T47D (cell line): Measurements from ENCODE around the gene PIP4K2A.
"Not testable (repeated sequence)": the region's sequence is repeated elsewhere in the genome, so short reads cannot be mapped to it uniquely, and the experiment has no call there.

ENCODE experiments used
- DNase-seq, 2 experiments: peaks; one replicate each; pipeline versions ENCODE4 v3.0.0 to v3.0.0-alpha.2; 2011 to 2012; ENCODE audit warnings: low read depth in 1 of 2, low spot score in 1 of 2
- JUND ChIP-seq: IDR thresholded peaks from 2 replicates; pipeline ENCODE4 v1.6.1; 2012; ENCODE audit warnings: low read depth
- in situ Hi-C: cut with HindIII; loops from 2 replicates; pipeline ENCODE4 v1.10.0; 2016; ENCODE audit warnings: low sequenced_read_pairs, low pct_unique_long_range_greater_than_20kb

Gene PIP4K2A

GRCh38 chr10:22714479-22715289 lies at the start of gene PIP4K2A:
PIP4K2A (minus strand) TSS chr10:22714578; CDS start chr10:22714326, 252 bp downstream.
- peak; percentile 62 to 72 for DNase-seq
- no peak for TF ChIP-seq JUND
- in situ Hi-C loops = no loop called here

GRCh38 chr10:22761569-22762220 lies 47.3 kb upstream of the PIP4K2A start:
- no peak for TF ChIP-seq JUND
- DNase-seq = no peak
- in situ Hi-C loops = no loop called here

GRCh38 chr10:22760025-22760424 lies 45.6 kb upstream of the PIP4K2A start:
- no peak for DNase-seq
- no peak for TF ChIP-seq JUND
- in situ Hi-C loops = no loop called here

DNA sequence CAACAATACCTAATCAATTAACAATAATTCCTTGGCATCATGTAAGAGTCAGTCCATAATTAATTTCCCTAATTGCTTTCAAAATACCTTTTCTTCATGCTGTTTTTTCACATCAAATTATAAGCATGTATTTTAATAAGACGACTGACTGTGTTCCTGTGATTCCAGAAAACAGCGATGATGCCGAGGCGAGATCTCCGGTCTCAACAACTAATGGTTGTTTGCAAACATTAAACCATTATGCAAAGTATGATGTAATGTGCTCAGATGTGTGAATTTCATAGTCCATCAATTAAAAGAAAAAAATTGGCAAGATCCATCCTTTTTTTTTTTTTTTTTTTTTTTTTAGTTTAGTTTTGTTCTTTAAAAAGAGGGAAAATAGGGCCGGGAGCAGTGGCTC lies 44.5 kb upstream of the PIP4K2A start:
- no peak for TF ChIP-seq JUND
- DNase-seq = no peak
- in situ Hi-C loops = no loop called here

- no peak for TF ChIP-seq JUND
- DNase-seq = no peak
- in situ Hi-C loops = no loop called here
Observed at GRCh38 chr10:22754296-22754695, 39.9 kb upstream of the PIP4K2A start.

DNA sequence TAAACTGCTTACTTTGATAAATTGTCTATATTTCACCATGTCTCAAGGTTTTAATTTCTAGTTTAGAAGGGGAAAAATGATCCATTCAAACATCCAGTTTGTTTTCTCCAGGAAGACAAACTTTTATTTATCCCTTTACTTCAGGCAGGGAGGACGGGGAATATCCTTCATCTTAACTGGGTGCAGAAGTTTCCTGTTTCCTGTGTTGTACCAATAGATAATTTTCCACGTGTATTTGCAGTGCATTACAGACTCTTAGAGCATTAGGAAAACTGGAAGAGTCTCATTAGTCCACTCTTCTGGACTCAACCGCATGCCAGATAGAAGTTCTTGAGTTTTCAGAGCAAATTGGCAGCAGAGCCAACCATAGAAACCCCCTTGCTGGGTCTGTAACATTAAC lies 39.4 kb upstream of the PIP4K2A start:
- no peak for TF ChIP-seq JUND
- DNase-seq = no peak
- in situ Hi-C loops = no loop called here

DNA sequence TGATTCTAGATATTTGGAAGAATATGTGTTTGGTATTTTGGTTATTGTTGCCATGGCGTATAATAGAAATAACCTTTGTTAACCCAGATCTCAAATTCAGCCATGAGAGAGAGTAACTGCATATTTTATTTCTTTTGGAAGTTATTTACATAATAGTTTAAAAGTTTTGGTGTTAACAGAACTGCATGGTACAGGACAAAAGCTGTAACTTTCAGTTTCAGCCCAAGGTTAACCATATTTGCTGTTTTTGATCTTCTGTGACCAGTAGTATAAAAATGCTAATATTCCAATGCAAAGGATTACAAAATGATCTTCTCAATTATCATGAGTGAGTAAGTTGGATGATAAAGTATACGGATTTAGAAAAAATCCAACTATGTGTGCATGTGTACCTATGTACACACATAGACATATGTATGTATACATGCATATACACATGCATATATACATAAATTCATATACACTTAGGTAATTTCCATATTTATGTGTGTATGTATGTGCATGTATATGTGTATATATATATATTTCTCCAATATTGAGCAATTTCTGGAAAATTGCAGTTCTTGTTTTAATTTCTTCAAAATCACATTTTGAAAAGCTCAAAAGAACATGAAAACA lies 38.0 kb upstream of the PIP4K2A start:
- in situ Hi-C loops = no loop called here
- no peak for DNase-seq
- no peak for TF ChIP-seq JUND

GRCh38 chr10:22750131-22750530 lies 35.8 kb upstream of the PIP4K2A start:
- in situ Hi-C loops = no loop called here
- TF ChIP-seq JUND = no peak
- no peak for DNase-seq

- DNase-seq, in situ Hi-C loops: not testable (repeated sequence)
Observed at GRCh38 chr10:22744858-22745257, 30.5 kb upstream of the PIP4K2A start.

DNA sequence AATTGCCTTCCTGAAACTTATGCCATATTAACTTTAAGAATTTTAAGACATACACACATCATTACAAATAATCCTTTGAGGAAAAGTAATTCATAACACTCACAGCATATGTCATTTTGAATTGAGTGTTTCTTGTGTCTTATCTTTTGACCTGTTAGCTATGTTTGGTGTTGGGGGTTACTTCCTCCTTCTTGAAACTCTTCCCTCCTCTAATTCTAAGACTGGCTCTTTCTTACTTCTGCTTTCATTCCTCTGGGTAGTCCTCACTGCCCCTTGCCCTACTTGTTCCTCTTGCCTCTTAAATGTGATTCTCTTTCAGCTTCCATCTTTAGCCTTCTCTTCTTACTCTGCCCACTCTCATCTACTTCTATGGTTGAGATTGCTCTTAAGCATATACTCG lies 28.3 kb upstream of the PIP4K2A start:
- in situ Hi-C loops = no loop called here
- TF ChIP-seq JUND = no peak
- DNase-seq = no peak

- DNase-seq, in situ Hi-C loops: not testable (repeated sequence)
Observed at GRCh38 chr10:22741631-22742030, 27.3 kb upstream of the PIP4K2A start.

DNA sequence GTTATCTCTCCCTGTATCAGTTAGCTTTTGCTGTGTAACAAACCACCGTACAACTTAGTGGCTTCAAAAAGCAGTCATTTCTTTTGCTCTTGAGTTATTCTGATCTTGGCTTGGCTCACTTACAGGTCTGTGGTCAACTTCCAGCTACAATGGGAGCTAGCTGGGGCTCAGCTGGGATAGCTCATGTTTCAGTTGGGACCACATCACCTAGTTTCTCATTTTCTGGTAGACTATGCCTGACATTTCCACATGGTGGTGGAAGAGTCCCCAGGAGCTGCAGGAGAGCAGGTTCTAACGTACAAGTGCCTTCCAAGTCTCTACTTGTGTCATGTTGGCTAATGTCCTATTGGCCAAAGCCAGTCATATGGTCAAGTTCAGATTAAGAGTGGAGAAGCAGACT lies 25.8 kb upstream of the PIP4K2A start:
- DNase-seq = peak in 1 of 2 experiments; percentile 34
- in situ Hi-C loops = no loop called here
- TF ChIP-seq JUND = no peak

GRCh38 chr10:22737587-22737986 lies 23.2 kb upstream of the PIP4K2A start:
- TF ChIP-seq JUND = no peak
- in situ Hi-C loops = no loop called here
- DNase-seq = no peak
